Amniotic stem cell (primary cell): ENCODE data around the gene SGF29.
"Not testable (repeated sequence)": the region's sequence is repeated elsewhere in the genome, so short reads cannot be mapped to it uniquely, and the experiment has no call there.

Experiments
- DNase-seq: peaks from one replicate; lab custom pipeline; 2025; lab: John Stamatoyannopoulos, UW

Gene SGF29

GRCh38 chr16:28566233-28566925 lies 12.7 kb downstream of the SGF29 start:
- not testable (repeated sequence) for DNase-seq

GRCh38 chr16:28567292-28567691 lies 13.6 kb downstream of the SGF29 start:
- no peak for DNase-seq

GRCh38 chr16:28569021-28569420 lies 15.3 kb downstream of the SGF29 start:
- no peak for DNase-seq

GRCh38 chr16:28569968-28570752 lies 16.4 kb downstream of the SGF29 start:
- no peak for DNase-seq

- no peak for DNase-seq
Measured at GRCh38 chr16:28572696-28573510, 19.2 kb downstream of the SGF29 start.

GRCh38 chr16:28573738-28574718 lies 20.3 kb downstream of the SGF29 start:
- no peak for DNase-seq

GRCh38 chr16:28574925-28575324 lies 21.2 kb downstream of the SGF29 start:
- DNase-seq, result no peak

GRCh38 chr16:28575446-28576109 lies 21.9 kb downstream of the SGF29 start:
- no peak for DNase-seq

- no peak for DNase-seq
Measured at GRCh38 chr16:28580726-28581315, 27.1 kb downstream of the SGF29 start.

- DNase-seq, result no peak
Measured at GRCh38 chr16:28585674-28586073, 32.0 kb downstream of the SGF29 start.

- no peak for DNase-seq
Measured at GRCh38 chr16:28586466-28586865, 32.7 kb downstream of the SGF29 start.

GRCh38 chr16:28587386-28587785 lies 33.7 kb downstream of the SGF29 start:
- no peak for DNase-seq

GRCh38 chr16:28589069-28589468 lies 35.3 kb downstream of the SGF29 start:
- DNase-seq, result no peak

- no peak for DNase-seq
Measured at GRCh38 chr16:28589930-28590329, 36.2 kb downstream of the SGF29 start.

GRCh38 chr16:28590384-28591340 lies 36.9 kb downstream of the SGF29 start:
- no peak for DNase-seq

- no peak for DNase-seq
Measured at GRCh38 chr16:28591355-28591754, 37.6 kb downstream of the SGF29 start.

GRCh38 chr16:28592511-28592910 lies 38.8 kb downstream of the SGF29 start:
- DNase-seq, result no peak

- no peak for DNase-seq
Measured at GRCh38 chr16:28592979-28593553, 39.3 kb downstream of the SGF29 start.

GRCh38 chr16:28595451-28595850 lies 41.7 kb downstream of the SGF29 start:
- DNase-seq, result not testable (repeated sequence)
